A549 (cell line): ENCODE results near the gene TRIM17. TPM values are rescaled to one million over a fixed set of nuclear protein-coding genes. Genes with fewer than 3 reads are reported as not detected.

Experiments used
- ATAC-seq, 2 experiments: fragments of 200-7000 bp in 1 of 2; fragments of >200 bp in 1 of 2; cut with Nextera tagmentation in 1 of 2; cut with Tn5 transposase in 1 of 2; 3 replicates each; pipeline versions ENCODE4 v1.8.0 to v1.9.1; 2018 to 2020; ENCODE audit warnings: mild to moderate bottlenecking in 1 of 2, moderate library complexity in 1 of 2
- CTCF ChIA-PET: fragments of 300-600 bp; sonication (Branson Sonifier 250); formaldehyde crosslinking; extraction: SDS; loops from one replicate; lab custom pipeline; 2021; ENCODE audit warnings: antibody characterized with exemption, inconsistent platforms; lab: Yijun Ruan, JAX
- POLR2A ChIA-PET: fragments of 350-600 bp; formaldehyde crosslinking; extraction: SDS; loops from one replicate; lab custom pipeline; 2021; ENCODE audit warnings: antibody characterized with exemption, inconsistent platforms; lab: Yijun Ruan, JAX
- DNase-seq, 2 experiments: peaks; one replicate each; pipeline versions ENCODE4 v3.0.0 to v3.0.0-alpha.2; 2011 to 2016; ENCODE audit warnings: low read depth in 1 of 2, low spot score in 1 of 2
- FAIRE-seq: peaks from 2 replicates; lab custom pipeline; 2011; peaks lifted over from hg19 to GRCh38; lab: Jason Lieb, UNC
- H3K27ac ChIP-seq, 2 experiments: fragments of >200 bp; sonication (Bioruptor Twin); formaldehyde crosslinking; 3 replicates each; pipeline ENCODE4 v1.5.1; 2016 to 2017
- H3K4me1 ChIP-seq: fragments of >200 bp; sonication (Bioruptor Twin); formaldehyde crosslinking; 3 replicates; pipeline ENCODE4 v1.6.1; 2016
- H3K4me2 ChIP-seq: fragments of >200 bp; sonication (Bioruptor Twin); formaldehyde crosslinking; 3 replicates; pipeline ENCODE4 v1.6.1; 2016
- H3K4me3 ChIP-seq: fragments of >200 bp; sonication (Bioruptor Twin); formaldehyde crosslinking; 3 replicates; pipeline ENCODE4 v1.5.1; 2016
- H3K9me3 ChIP-seq: fragments of >200 bp; sonication (Bioruptor Twin); formaldehyde crosslinking; 3 replicates; pipeline ENCODE4 v1.6.1; 2016
- BHLHE40 ChIP-seq: IDR thresholded peaks from 2 replicates; pipeline ENCODE4 v1.6.1; 2012; ENCODE audit warnings: low read depth, low read length, inconsistent platforms
- CBX8 ChIP-seq: fragments of 200-600 bp; sonication (generic); IDR thresholded peaks from 2 replicates; pipeline ENCODE4 v1.6.1; 2016
- CEBPB ChIP-seq, 2 experiments: fragments of >200 bp in 1 of 2; sonication (Bioruptor Twin) in 1 of 2; formaldehyde crosslinking in 1 of 2; IDR thresholded peaks; 2 replicates each; pipeline ENCODE4 v1.6.1; 2012 to 2016
- CHD4 ChIP-seq: fragments of 200-600 bp; sonication (generic); IDR thresholded peaks from 2 replicates; pipeline ENCODE4 v1.6.1; 2016; ENCODE audit warnings: antibody characterized with exemption, mild to moderate bottlenecking, borderline replicate concordance
- EHMT2 ChIP-seq: fragments of 200-600 bp; sonication (generic); IDR thresholded peaks from 2 replicates; pipeline ENCODE4 v1.6.1; 2016; ENCODE audit warnings: antibody characterized with exemption, low read depth, mild to moderate bottlenecking, moderate library complexity
- EP300 ChIP-seq, 2 experiments: fragments of >200 bp; sonication (Bioruptor Twin); formaldehyde crosslinking; IDR thresholded peaks; 2 replicates in 1 of 2; 3 replicates in 1 of 2; pipeline ENCODE4 v1.6.1; 2016 to 2017
- FOSL2 ChIP-seq, 2 experiments: fragments of 450-650 bp in 1 of 2; fragments of >200 bp in 1 of 2; sonication (Bioruptor Twin) in 1 of 2; formaldehyde crosslinking; IDR thresholded peaks; 2 replicates each; pipeline versions ENCODE4 v1.5.0 to v1.6.1; 2016 to 2020; ENCODE audit warnings: mild to moderate bottlenecking in 1 of 2, moderate library complexity in 1 of 2
- FOXS1 ChIP-seq: fragments of 250-450 bp; sonication (Bioruptor Pico); IDR thresholded peaks from 2 replicates; pipeline ENCODE4 v1.5.0; 2020; ENCODE audit warnings: mild to moderate bottlenecking, moderate library complexity
- GATA3 ChIP-seq: IDR thresholded peaks from 2 replicates; pipeline ENCODE4 v1.6.1; 2012; ENCODE audit warnings: borderline replicate concordance
- HOXA7 ChIP-seq: fragments of 250-450 bp; sonication (Bioruptor Pico); IDR thresholded peaks from 2 replicates; pipeline ENCODE4 v1.5.0; 2020; ENCODE audit warnings: mild to moderate bottlenecking, moderate library complexity
- KDM1A ChIP-seq: fragments of 200-600 bp; sonication (generic); IDR thresholded peaks from 2 replicates; pipeline ENCODE4 v1.6.1; 2016; ENCODE audit warnings: low read depth, mild to moderate bottlenecking
- KDM5A ChIP-seq: fragments of 200-600 bp; sonication (generic); IDR thresholded peaks from 2 replicates; pipeline ENCODE4 v1.6.1; 2016; ENCODE audit warnings: antibody characterized with exemption, mild to moderate bottlenecking
- NFE2L2 ChIP-seq: fragments of 150-350 bp; conservative IDR thresholded peaks from 2 replicates; pipeline ENCODE4 v1.6.1; 2014; ENCODE audit warnings: low read length
- POLR2A ChIP-seq: IDR thresholded peaks from 2 replicates; pipeline ENCODE4 v1.6.1; 2012; ENCODE audit warnings: mild to moderate bottlenecking, low read length
- POLR2AphosphoS2 ChIP-seq: conservative IDR thresholded peaks from 2 replicates; pipeline ENCODE4 v1.6.1; 2012; ENCODE audit warnings: low read length, improper control_type of control experiment, inconsistent platforms
- RAD21 ChIP-seq, 2 experiments: fragments of >200 bp in 1 of 2; sonication (Bioruptor Twin) in 1 of 2; formaldehyde crosslinking in 1 of 2; IDR thresholded peaks in 1 of 2; conservative IDR thresholded peaks in 1 of 2; 2 replicates in 1 of 2; 3 replicates in 1 of 2; pipeline ENCODE4 v1.6.1; 2012 to 2018; ENCODE audit warnings: inconsistent platforms in 1 of 2
- RCOR1 ChIP-seq: fragments of 150-350 bp; IDR thresholded peaks from 2 replicates; pipeline ENCODE4 v1.6.1; 2014; ENCODE audit warnings: antibody characterized with exemption, low read length, low read depth
- RNF2 ChIP-seq: fragments of 200-600 bp; sonication (generic); IDR thresholded peaks from 2 replicates; pipeline ENCODE4 v1.6.1; 2016; ENCODE audit warnings: low read depth, mild to moderate bottlenecking, antibody characterized with exemption, moderate library complexity, borderline replicate concordance
- SREBF2 ChIP-seq: fragments of 450-650 bp; IDR thresholded peaks from 2 replicates; pipeline ENCODE4 v1.6.1; 2014; ENCODE audit warnings: mild to moderate bottlenecking, moderate library complexity
- ZC3H11A ChIP-seq: fragments of 450-650 bp; IDR thresholded peaks from 2 replicates; pipeline ENCODE4 v1.6.1; 2014; ENCODE audit warnings: antibody characterized with exemption, mild to moderate bottlenecking
- ZSCAN20 ChIP-seq: fragments of 250-450 bp; sonication (Bioruptor Pico); IDR thresholded peaks from 2 replicates; pipeline ENCODE4 v1.8.0; 2022; ENCODE audit warnings: mild to moderate bottlenecking, moderate library complexity
- WGBS: methylation state at CpG from one replicate; pipeline ENCODE4 v1.1.6; 2017; ENCODE audit errors: missing lambda C conversion rate; 5-methylcytosine and 5-hydroxymethylcytosine counted together
- polyA plus RNA-seq, 4 experiments: library from polyadenylated mRNA; depleted of rRNA in 3 of 4; stranded (reverse); fragments of >200 nt; fragmentation: RNase III in 1 of 4; extraction: RNeasy Plus Mini Kit Qiagen cat#74134 plus additional on column Dnase treatment in 1 of 4; gene quantifications; 2 replicates in 3 of 4; 3 replicates in 1 of 4; pipeline ENCODE4 v1.2.3, GENCODE V29; 2011 to 2017
- TF ChIP-seq, protein P1 (sequence below): fragments of 450-650 bp; IDR thresholded peaks from 2 replicates; pipeline ENCODE4 v1.6.1; 2014; ENCODE audit warnings: antibody characterized with exemption
- TF ChIP-seq, protein P2 (sequence below): fragments of 200-600 bp; sonication (generic); IDR thresholded peaks from 2 replicates; pipeline ENCODE4 v1.6.1; 2016; ENCODE audit warnings: antibody characterized with exemption, mild to moderate bottlenecking, moderate library complexity
- TF ChIP-seq, protein P3 (sequence below): fragments of >200 bp; sonication (Bioruptor Twin); formaldehyde crosslinking; IDR thresholded peaks from 2 replicates; pipeline ENCODE4 v1.6.1; 2016
- TF ChIP-seq, protein P4 (sequence below): IDR thresholded peaks from 2 replicates; pipeline ENCODE4 v1.6.1; 2012

TRIM17 gene
- polyA plus RNA-seq, 2 of the 4 experiments (the other 2 are of a cell fraction) = not detected

DNA sequence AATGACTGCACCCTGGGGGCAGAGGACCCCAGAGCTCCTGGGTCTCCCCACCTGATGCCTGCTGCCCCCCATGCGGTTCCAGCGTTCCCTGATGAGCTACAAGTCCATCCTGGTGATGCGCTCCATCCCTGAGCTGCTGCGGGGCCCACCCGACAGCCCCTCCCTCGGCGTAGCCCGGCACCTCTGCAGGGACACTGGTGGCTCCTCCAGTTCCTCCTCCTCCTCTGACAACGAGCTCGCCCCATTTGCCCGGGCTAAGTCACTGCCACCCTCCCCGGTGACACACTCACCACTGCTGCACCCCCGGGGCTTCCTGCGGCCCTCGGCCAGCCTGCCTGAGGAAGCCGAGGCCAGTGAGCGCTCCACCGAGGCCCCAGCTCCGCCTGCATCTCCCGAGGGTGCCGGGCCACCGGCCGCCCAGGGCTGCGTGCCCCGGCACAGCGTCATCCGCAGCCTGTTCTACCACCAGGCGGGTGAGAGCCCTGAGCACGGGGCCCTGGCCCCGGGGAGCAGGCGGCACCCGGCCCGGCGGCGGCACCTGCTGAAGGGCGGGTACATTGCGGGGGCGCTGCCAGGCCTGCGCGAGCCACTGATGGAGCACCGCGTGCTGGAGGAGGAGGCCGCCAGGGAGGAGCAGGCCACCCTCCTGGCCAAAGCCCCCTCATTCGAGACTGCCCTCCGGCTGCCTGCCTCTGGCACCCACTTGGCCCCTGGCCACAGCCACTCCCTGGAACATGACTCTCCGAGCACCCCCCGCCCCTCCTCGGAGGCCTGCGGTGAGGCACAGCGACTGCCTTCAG lies 45.5 kb downstream of the TRIM17 start:
- no peak for DNase-seq
- Histone ChIP-seq H3K4me3 (no peak overlapping the region), H3K4me2 (no peak overlapping the region)
- WGBS = 87% methylated on average over 25 of the region's 50 CpGs
- TF ChIP-seq CHD4 = no peak
- TF ChIP-seq, protein P1, sequence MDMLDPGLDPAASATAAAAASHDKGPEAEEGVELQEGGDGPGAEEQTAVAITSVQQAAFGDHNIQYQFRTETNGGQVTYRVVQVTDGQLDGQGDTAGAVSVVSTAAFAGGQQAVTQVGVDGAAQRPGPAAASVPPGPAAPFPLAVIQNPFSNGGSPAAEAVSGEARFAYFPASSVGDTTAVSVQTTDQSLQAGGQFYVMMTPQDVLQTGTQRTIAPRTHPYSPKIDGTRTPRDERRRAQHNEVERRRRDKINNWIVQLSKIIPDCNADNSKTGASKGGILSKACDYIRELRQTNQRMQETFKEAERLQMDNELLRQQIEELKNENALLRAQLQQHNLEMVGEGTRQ = no peak
- TF ChIP-seq FOSL2 (IDR thresholded peaks at IDR 0.05) = no peak
- TF ChIP-seq FOSL2 (CRISPR knock-in tag; IDR thresholded peaks at IDR 0.05) = no peak
- TF ChIP-seq BHLHE40 = no peak
- no peak for TF ChIP-seq EHMT2
- no peak for TF ChIP-seq POLR2AphosphoS2
- TF ChIP-seq, protein P2, sequence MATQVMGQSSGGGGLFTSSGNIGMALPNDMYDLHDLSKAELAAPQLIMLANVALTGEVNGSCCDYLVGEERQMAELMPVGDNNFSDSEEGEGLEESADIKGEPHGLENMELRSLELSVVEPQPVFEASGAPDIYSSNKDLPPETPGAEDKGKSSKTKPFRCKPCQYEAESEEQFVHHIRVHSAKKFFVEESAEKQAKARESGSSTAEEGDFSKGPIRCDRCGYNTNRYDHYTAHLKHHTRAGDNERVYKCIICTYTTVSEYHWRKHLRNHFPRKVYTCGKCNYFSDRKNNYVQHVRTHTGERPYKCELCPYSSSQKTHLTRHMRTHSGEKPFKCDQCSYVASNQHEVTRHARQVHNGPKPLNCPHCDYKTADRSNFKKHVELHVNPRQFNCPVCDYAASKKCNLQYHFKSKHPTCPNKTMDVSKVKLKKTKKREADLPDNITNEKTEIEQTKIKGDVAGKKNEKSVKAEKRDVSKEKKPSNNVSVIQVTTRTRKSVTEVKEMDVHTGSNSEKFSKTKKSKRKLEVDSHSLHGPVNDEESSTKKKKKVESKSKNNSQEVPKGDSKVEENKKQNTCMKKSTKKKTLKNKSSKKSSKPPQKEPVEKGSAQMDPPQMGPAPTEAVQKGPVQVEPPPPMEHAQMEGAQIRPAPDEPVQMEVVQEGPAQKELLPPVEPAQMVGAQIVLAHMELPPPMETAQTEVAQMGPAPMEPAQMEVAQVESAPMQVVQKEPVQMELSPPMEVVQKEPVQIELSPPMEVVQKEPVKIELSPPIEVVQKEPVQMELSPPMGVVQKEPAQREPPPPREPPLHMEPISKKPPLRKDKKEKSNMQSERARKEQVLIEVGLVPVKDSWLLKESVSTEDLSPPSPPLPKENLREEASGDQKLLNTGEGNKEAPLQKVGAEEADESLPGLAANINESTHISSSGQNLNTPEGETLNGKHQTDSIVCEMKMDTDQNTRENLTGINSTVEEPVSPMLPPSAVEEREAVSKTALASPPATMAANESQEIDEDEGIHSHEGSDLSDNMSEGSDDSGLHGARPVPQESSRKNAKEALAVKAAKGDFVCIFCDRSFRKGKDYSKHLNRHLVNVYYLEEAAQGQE = no peak
- no peak for TF ChIP-seq CEBPB (IDR thresholded peaks at IDR 0.05)
- no peak for TF ChIP-seq ZC3H11A
- no peak for TF ChIP-seq NFE2L2
- no peak for TF ChIP-seq RCOR1
- TF ChIP-seq, protein P3, sequence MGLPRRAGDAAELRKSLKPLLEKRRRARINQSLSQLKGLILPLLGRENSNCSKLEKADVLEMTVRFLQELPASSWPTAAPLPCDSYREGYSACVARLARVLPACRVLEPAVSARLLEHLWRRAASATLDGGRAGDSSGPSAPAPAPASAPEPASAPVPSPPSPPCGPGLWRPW = no peak
- no peak for TF ChIP-seq SREBF2
- TF ChIP-seq ZSCAN20 (CRISPR knock-in tag) = no peak
- no peak for TF ChIP-seq EP300 (IDR thresholded peaks at IDR 0.05)
- TF ChIP-seq KDM1A = no peak
- no peak for TF ChIP-seq RAD21 (conservative IDR thresholded peaks at IDR 0.05 in 1 of 2, IDR thresholded peaks at IDR 0.05 in 1 of 2)
- TF ChIP-seq, all 56 proteins: peak for 0
- H3K27ac ChIP-seq = no peak overlapping the region
- H3K4me1 ChIP-seq = no peaks in the 10 kb centered on the region
- POLR2A ChIA-PET = no interaction called here
- H3K9me3 ChIP-seq = no peaks in the 10 kb centered on the region
- ATAC-seq (no peak), FAIRE-seq (no peak)
- CTCF ChIA-PET = interaction anchor here (1.5 kb wide), 1 partner anchor 88 kb away, joined by 3 read pairs; no protein-coding TSS in a partner anchor

DNA sequence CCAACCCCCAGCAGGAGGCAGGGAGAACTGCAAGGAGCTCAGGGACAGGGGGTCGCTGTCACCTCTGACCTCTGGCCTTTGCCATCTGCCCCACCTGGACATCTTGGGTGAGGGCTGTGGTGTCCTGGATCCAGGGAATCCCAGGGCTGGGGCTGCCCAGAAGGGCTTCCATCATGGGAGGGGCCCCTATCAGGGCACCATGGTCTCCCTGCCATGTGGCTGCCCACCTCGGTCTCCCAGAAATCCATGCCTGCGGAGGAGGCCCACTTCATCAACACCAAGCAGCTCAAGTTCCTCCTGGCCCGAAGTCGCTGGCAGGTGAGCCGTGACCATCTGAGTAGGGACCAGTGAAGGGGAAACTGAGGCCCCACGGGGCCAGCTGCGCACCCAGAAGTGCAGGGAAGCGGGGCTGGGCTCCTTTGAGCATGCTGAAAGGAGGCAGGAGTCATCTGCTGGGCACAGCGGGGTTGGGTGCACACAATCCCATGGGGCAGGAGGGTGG lies 46.2 kb downstream of the TRIM17 start:
- FAIRE-seq (no peak), ATAC-seq (no peak), DNase-seq (no peak)
- H3K4me3 ChIP-seq = no peak overlapping the region
- ChIA-PET CTCF (interaction anchor here (1.5 kb wide), 1 partner anchor 89 kb away, joined by 3 read pairs; no protein-coding TSS in a partner anchor), POLR2A (no interaction called here)
- H3K4me2 ChIP-seq = no peak overlapping the region
- TF ChIP-seq KDM1A (no peak), FOXS1 (CRISPR knock-in tag) (no peak), EP300 (IDR thresholded peaks at IDR 0.05) (no peak), KDM5A (no peak), GATA3 (no peak), RNF2 (no peak), CHD4 (no peak), HOXA7 (no peak), POLR2A (no peak), CBX8 (no peak)
- TF ChIP-seq, protein P1 = no peak
- TF ChIP-seq, protein P4, sequence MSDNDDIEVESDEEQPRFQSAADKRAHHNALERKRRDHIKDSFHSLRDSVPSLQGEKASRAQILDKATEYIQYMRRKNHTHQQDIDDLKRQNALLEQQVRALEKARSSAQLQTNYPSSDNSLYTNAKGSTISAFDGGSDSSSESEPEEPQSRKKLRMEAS = no peak
- 81% methylated on average over 9 of the region's 10 CpGs for whole genome bisulfite sequencing
- H3K4me1 ChIP-seq = no peaks in the 10 kb centered on the region
- H3K27ac ChIP-seq = no peak overlapping the region
- no peaks in the 10 kb centered on the region for H3K9me3 ChIP-seq
